Mesendoderm (in vitro differentiated cells): ENCODE data around the gene CACNA2D2.

Experiments
- DNase-seq: peaks from one replicate; pipeline ENCODE4 v3.0.0; 2013
- H2AK5ac ChIP-seq: 2 replicates; pipeline ENCODE4 v1.6.1; 2013; ENCODE audit warnings: low read length, inconsistent platforms
- H2BK120ac ChIP-seq: 2 replicates; pipeline ENCODE4 v1.6.1; 2013; ENCODE audit warnings: low read depth, mild to moderate bottlenecking, low read length, moderate library complexity, mixed read lengths
- H2BK15ac ChIP-seq: replicated peaks from 2 replicates; pipeline ENCODE4 v1.6.1; 2013; ENCODE audit warnings: low read depth, mild to moderate bottlenecking, moderate library complexity
- H2BK5ac ChIP-seq: 2 replicates; pipeline ENCODE4 v1.6.1; 2013; ENCODE audit warnings: low read length, inconsistent platforms
- H3K18ac ChIP-seq: 2 replicates; pipeline ENCODE4 v1.6.1; 2013; ENCODE audit warnings: mild to moderate bottlenecking, low read length, mixed read lengths
- H3K23ac ChIP-seq: one replicate; pipeline ENCODE4 v1.6.1; 2013; ENCODE audit warnings: low read length
- H3K27ac ChIP-seq: 2 replicates; pipeline ENCODE4 v1.5.1; 2013; ENCODE audit warnings: low read depth, mild to moderate bottlenecking, inconsistent platforms, low read length, moderate library complexity
- H3K27me3 ChIP-seq: 2 replicates; pipeline ENCODE4 v1.6.1; 2013; ENCODE audit warnings: low read length, control low read depth, mild to moderate bottlenecking, inconsistent platforms; ENCODE audit not compliant: insufficient read depth, poor library complexity
- H3K36me3 ChIP-seq: 2 replicates; pipeline ENCODE4 v1.6.1; 2013; ENCODE audit warnings: low read length, inconsistent platforms; ENCODE audit not compliant: control insufficient read depth, insufficient read depth
- H3K4ac ChIP-seq: one replicate; pipeline ENCODE4 v1.6.1; 2013; ENCODE audit warnings: low read depth, mild to moderate bottlenecking, low read length, moderate library complexity
- H3K4me1 ChIP-seq: 2 replicates; pipeline ENCODE4 v1.6.1; 2013; ENCODE audit warnings: low read depth, low read length, inconsistent platforms; ENCODE audit not compliant: control insufficient read depth
- H3K4me2 ChIP-seq: 2 replicates; pipeline ENCODE4 v1.6.1; 2013; ENCODE audit warnings: low read length
- H3K4me3 ChIP-seq: 2 replicates; pipeline ENCODE4 v1.5.1; 2013; ENCODE audit warnings: mild to moderate bottlenecking, low read length
- H3K56ac ChIP-seq: one replicate; pipeline ENCODE4 v1.6.1; 2013; ENCODE audit warnings: low read length
- H3K79me1 ChIP-seq: 2 replicates; pipeline ENCODE4 v1.6.1; 2013; ENCODE audit warnings: low read length, inconsistent platforms
- H3K79me2 ChIP-seq: 2 replicates; pipeline ENCODE4 v1.6.1; 2013; ENCODE audit warnings: mild to moderate bottlenecking, low read length; ENCODE audit not compliant: control insufficient read depth, insufficient read depth
- H3K9ac ChIP-seq: 2 replicates; pipeline ENCODE4 v1.6.1; 2013; ENCODE audit warnings: low read length, inconsistent platforms
- H4K5ac ChIP-seq: one replicate; pipeline ENCODE4 v1.6.1; 2013; ENCODE audit warnings: low read length
- H4K8ac ChIP-seq: one replicate; pipeline ENCODE4 v1.6.1; 2013; ENCODE audit warnings: low read depth, mild to moderate bottlenecking, control low read depth, low read length, moderate library complexity
- WGBS: extraction: QIAGEN DNeasy Blood & Tissue Kit; methylation state at CpG from one replicate; pipeline ENCODE4 v1.1.7; 2013; ENCODE audit warnings: low lambda C conversion rate, missing lambda C conversion rate; ENCODE audit not compliant: insufficient coverage; ENCODE audit errors: extremely low coverage; 5-methylcytosine and 5-hydroxymethylcytosine counted together

CACNA2D2 gene

GRCh38 chr3:50433954-50434353, 69.5 kb downstream of the CACNA2D2 start:
- H3K27ac ChIP-seq = no peak overlapping the region
- H2BK15ac ChIP-seq = no peak overlapping the region
- no peak overlapping the region for H4K5ac ChIP-seq
- H4K8ac ChIP-seq = no peak overlapping the region
- H3K4me2 ChIP-seq = no peak overlapping the region
- DNase-seq = no peak
- no peak overlapping the region for H3K18ac ChIP-seq
- H3K4me3 ChIP-seq = no peak overlapping the region
- no peaks in the 10 kb centered on the region for H3K79me2 ChIP-seq
- no peak overlapping the region for H3K23ac ChIP-seq
- H2BK5ac ChIP-seq = no peak overlapping the region
- H3K4ac ChIP-seq = no peak overlapping the region
- no peak overlapping the region for H3K56ac ChIP-seq
- H3K4me1 ChIP-seq = peaks cover 7% of the 10 kb centered on the region
- no peaks in the 10 kb centered on the region for H3K36me3 ChIP-seq
- no CpG with 5 or more reads among the region's 5 CpGs for WGBS
- H2BK120ac ChIP-seq = no peak overlapping the region
- H2AK5ac ChIP-seq = no peak overlapping the region
- no peaks in the 10 kb centered on the region for H3K79me1 ChIP-seq
- no peaks in the 10 kb centered on the region for H3K27me3 ChIP-seq
- no peak overlapping the region for H3K9ac ChIP-seq

GRCh38 chr3:50430950-50431435, 72.4 kb downstream of the CACNA2D2 start:
- peak; percentile 79 for DNase-seq
- Histone ChIP-seq H3K4me2 (no peak overlapping the region), H2AK5ac (no peak overlapping the region), H2BK120ac (no peak overlapping the region), H3K9ac (no peak overlapping the region), H3K56ac (peak overlapping the region; percentile 25), H3K79me2 (no peaks in the 10 kb centered on the region), H4K5ac (no peak overlapping the region), H3K36me3 (no peaks in the 10 kb centered on the region), H3K79me1 (no peaks in the 10 kb centered on the region), H2BK5ac (peak overlapping the region; percentile 3), H4K8ac (no peak overlapping the region), H3K27me3 (no peaks in the 10 kb centered on the region), H3K4me3 (no peak overlapping the region), H3K23ac (no peak overlapping the region), H3K27ac (peak overlapping the region; percentile 75), H3K18ac (no peak overlapping the region), H2BK15ac (no peak overlapping the region), H3K4ac (no peak overlapping the region), H3K4me1 (peaks cover 7% of the 10 kb centered on the region)
- no CpG with 5 or more reads among the region's 4 CpGs for WGBS

- peak overlapping the region; percentile 96 for H2AK5ac ChIP-seq
- no peak overlapping the region for H4K8ac ChIP-seq
- H3K9ac ChIP-seq = no peak overlapping the region
- no peaks in the 10 kb centered on the region for H3K27me3 ChIP-seq
- H3K79me1 ChIP-seq = no peaks in the 10 kb centered on the region
- no CpG with 5 or more reads among the region's 4 CpGs for WGBS
- peak overlapping the region; percentile 75 for H3K27ac ChIP-seq
- H3K4me2 ChIP-seq = no peak overlapping the region
- no peak overlapping the region for H2BK120ac ChIP-seq
- no peaks in the 10 kb centered on the region for H3K36me3 ChIP-seq
- H3K4me1 ChIP-seq = peaks cover 7% of the 10 kb centered on the region
- H3K79me2 ChIP-seq = no peaks in the 10 kb centered on the region
- H3K4me3 ChIP-seq = no peak overlapping the region
- no peak overlapping the region for H2BK15ac ChIP-seq
- H3K4ac ChIP-seq = peak overlapping the region; percentile 29
- peak overlapping the region; percentile 93 for H2BK5ac ChIP-seq
- H4K5ac ChIP-seq = no peak overlapping the region
- peak overlapping the region; percentile 6 for H3K18ac ChIP-seq
- no peak for DNase-seq
- H3K56ac ChIP-seq = peak overlapping the region; percentile 65
- H3K23ac ChIP-seq = no peak overlapping the region
Observed at GRCh38 chr3:50430191-50430590, 73.2 kb downstream of the CACNA2D2 start.

GRCh38 chr3:50428007-50428633, 75.3 kb downstream of the CACNA2D2 start:
- Histone ChIP-seq H3K18ac (no peak overlapping the region), H3K56ac (no peak overlapping the region), H2BK120ac (no peak overlapping the region), H2AK5ac (no peak overlapping the region), H3K4me1 (peaks cover 7% of the 10 kb centered on the region), H4K5ac (no peak overlapping the region), H3K79me1 (no peaks in the 10 kb centered on the region), H2BK15ac (no peak overlapping the region), H4K8ac (no peak overlapping the region), H3K79me2 (no peaks in the 10 kb centered on the region), H3K4me3 (no peak overlapping the region), H2BK5ac (no peak overlapping the region), H3K23ac (no peak overlapping the region), H3K4ac (no peak overlapping the region), H3K27me3 (no peaks in the 10 kb centered on the region), H3K27ac (no peak overlapping the region), H3K9ac (no peak overlapping the region), H3K36me3 (no peaks in the 10 kb centered on the region), H3K4me2 (no peak overlapping the region)
- no peak for DNase-seq
- WGBS = no CpG with 5 or more reads among the region's 9 CpGs

- Histone ChIP-seq H3K4me1 (peaks cover 7% of the 10 kb centered on the region), H3K4me2 (no peak overlapping the region)
- WGBS = no CpG with 5 or more reads among the region's 13 CpGs
Observed at GRCh38 chr3:50427217-50427616, 76.2 kb downstream of the CACNA2D2 start.

GRCh38 chr3:50425911-50426310, 77.5 kb downstream of the CACNA2D2 start:
- H4K5ac ChIP-seq = no peak overlapping the region
- no peak overlapping the region for H3K18ac ChIP-seq
- no peak overlapping the region for H4K8ac ChIP-seq
- H3K23ac ChIP-seq = no peak overlapping the region
- H3K4me1 ChIP-seq = peaks cover 10% of the 10 kb centered on the region
- no peak overlapping the region for H3K4ac ChIP-seq
- H3K9ac ChIP-seq = no peak overlapping the region
- no peak overlapping the region for H2BK15ac ChIP-seq
- no peak for DNase-seq
- H2AK5ac ChIP-seq = no peak overlapping the region
- H3K27ac ChIP-seq = no peak overlapping the region
- no peak overlapping the region for H3K4me3 ChIP-seq
- H3K79me1 ChIP-seq = no peaks in the 10 kb centered on the region
- no peak overlapping the region for H2BK120ac ChIP-seq
- H3K56ac ChIP-seq = no peak overlapping the region
- H2BK5ac ChIP-seq = no peak overlapping the region
- no CpG with 5 or more reads among the region's 5 CpGs for WGBS
- H3K79me2 ChIP-seq = no peaks in the 10 kb centered on the region
- H3K27me3 ChIP-seq = no peaks in the 10 kb centered on the region
- H3K36me3 ChIP-seq = no peaks in the 10 kb centered on the region
- no peak overlapping the region for H3K4me2 ChIP-seq

More at GRCh38 chr3:50427217-50427616, 76.2 kb downstream of the CACNA2D2 start:
- Histone ChIP-seq H3K56ac (peak overlapping the region; percentile 8), H2BK15ac (no peak overlapping the region), H2AK5ac (no peak overlapping the region), H3K23ac (no peak overlapping the region), H3K27me3 (no peaks in the 10 kb centered on the region), H3K4ac (no peak overlapping the region), H4K5ac (no peak overlapping the region), H4K8ac (no peak overlapping the region), H3K18ac (no peak overlapping the region), H2BK120ac (no peak overlapping the region), H3K9ac (no peak overlapping the region), H3K4me3 (no peak overlapping the region), H3K79me1 (no peaks in the 10 kb centered on the region), H3K36me3 (no peaks in the 10 kb centered on the region), H2BK5ac (no peak overlapping the region), H3K27ac (no peak overlapping the region), H3K79me2 (no peaks in the 10 kb centered on the region)
- DNase-seq = no peak
